Liver (tissue), 9 donors: ENCODE data around the gene NPPC. TPM values are rescaled to one million over a fixed set of nuclear protein-coding genes. Genes with fewer than 3 reads are reported as not detected.

Experiments used
- DNase-seq: peaks from one replicate; pipeline ENCODE4 v3.0.0-alpha.2; 2017; ENCODE audit warnings: low spot score
- H3K27ac ChIP-seq, 2 donors: one replicate each; pipeline ENCODE4 v1.7.0; 2013; ENCODE audit warnings: inconsistent platforms in 2 of 2, low read length in 2 of 2, control low read depth in 1 of 2, low read depth in 1 of 2, mild to moderate bottlenecking in 1 of 2
- H3K27me3 ChIP-seq, 4 donors: one replicate each; pipeline versions ENCODE4 v1.6.1 to v1.7.0; 2013; ENCODE audit warnings: low read length in 3 of 4, inconsistent platforms in 1 of 4, mild to moderate bottlenecking in 1 of 4, moderate library complexity in 1 of 4; ENCODE audit not compliant: control insufficient read depth in 4 of 4, insufficient read depth in 4 of 4
- H3K36me3 ChIP-seq, 4 donors: one replicate each; pipeline versions ENCODE4 v1.6.1 to v1.7.0; 2013; ENCODE audit warnings: low read length in 3 of 4, mild to moderate bottlenecking in 3 of 4, low read depth in 1 of 4, moderate library complexity in 1 of 4; ENCODE audit not compliant: control insufficient read depth in 4 of 4, insufficient read depth in 3 of 4
- H3K4me1 ChIP-seq, 4 donors: one replicate each; pipeline versions ENCODE4 v1.6.1 to v1.7.0; 2013; ENCODE audit warnings: low read length in 3 of 4, mild to moderate bottlenecking in 3 of 4, moderate library complexity in 1 of 4; ENCODE audit not compliant: control insufficient read depth in 4 of 4, insufficient read depth in 4 of 4
- H3K4me3 ChIP-seq, 3 donors: one replicate each; pipeline versions ENCODE4 v1.6.1 to v1.7.0; 2013; ENCODE audit warnings: low read length in 3 of 3, control low read depth in 1 of 3, low read depth in 1 of 3, mild to moderate bottlenecking in 1 of 3
- H3K9ac ChIP-seq, 2 donors: one replicate each; pipeline ENCODE4 v1.7.0; 2013; ENCODE audit warnings: low read length in 2 of 2, mild to moderate bottlenecking in 2 of 2, moderate library complexity in 2 of 2, control low read depth in 1 of 2, low read depth in 1 of 2
- H3K9me3 ChIP-seq, 4 donors: one replicate each; pipeline versions ENCODE4 v1.6.1 to v1.7.0; 2013; ENCODE audit warnings: low read length in 3 of 4; ENCODE audit not compliant: control insufficient read depth in 4 of 4
- ATF3 ChIP-seq: IDR thresholded peaks from 2 replicates; pipeline ENCODE4 v1.6.1; 2016; ENCODE audit warnings: antibody characterized with exemption
- CTCF ChIP-seq: fragments of 150-350 bp; IDR thresholded peaks from 2 replicates; pipeline ENCODE4 v1.5.1; 2017; ENCODE audit warnings: improper control_type of control experiment, low read depth, low read length; ENCODE audit not compliant: missing input control
- EGR1 ChIP-seq, 2 donors: IDR thresholded peaks; 2 replicates each; pipeline ENCODE4 v1.6.1; 2016 to 2018; ENCODE audit warnings: antibody characterized with exemption in 2 of 2, low read depth in 2 of 2
- FOXA1 ChIP-seq: IDR thresholded peaks from 2 replicates; pipeline ENCODE4 v1.6.1; 2016; ENCODE audit warnings: antibody characterized with exemption
- FOXA2 ChIP-seq: IDR thresholded peaks from 2 replicates; pipeline ENCODE4 v1.6.1; 2016; ENCODE audit warnings: antibody characterized with exemption
- GABPA ChIP-seq, 2 donors: IDR thresholded peaks in 1 of 2; conservative IDR thresholded peaks in 1 of 2; 2 replicates each; pipeline ENCODE4 v1.6.1; 2016; ENCODE audit warnings: antibody characterized with exemption in 2 of 2, mild to moderate bottlenecking in 1 of 2, moderate library complexity in 1 of 2
- HNF4A ChIP-seq, 2 donors: conservative IDR thresholded peaks; 2 replicates each; pipeline ENCODE4 v1.6.1; 2016; ENCODE audit warnings: antibody characterized with exemption in 2 of 2, mild to moderate bottlenecking in 2 of 2
- HNF4G ChIP-seq: IDR thresholded peaks from 2 replicates; pipeline ENCODE4 v1.6.1; 2016; ENCODE audit warnings: antibody characterized with exemption
- JUND ChIP-seq, 2 donors: IDR thresholded peaks; 2 replicates each; pipeline ENCODE4 v1.6.1; 2016; ENCODE audit warnings: antibody characterized with exemption in 2 of 2
- MAX ChIP-seq: IDR thresholded peaks from 2 replicates; pipeline ENCODE4 v1.6.1; 2016; ENCODE audit warnings: antibody characterized with exemption
- NR2F2 ChIP-seq: IDR thresholded peaks from 2 replicates; pipeline ENCODE4 v1.6.1; 2016; ENCODE audit warnings: antibody characterized with exemption
- RAD21 ChIP-seq, 2 donors: IDR thresholded peaks; 2 replicates each; pipeline ENCODE4 v1.6.1; 2016; ENCODE audit warnings: antibody characterized with exemption in 2 of 2, mild to moderate bottlenecking in 2 of 2
- REST ChIP-seq: IDR thresholded peaks from 2 replicates; pipeline ENCODE4 v1.6.1; 2016; ENCODE audit warnings: antibody characterized with exemption, mild to moderate bottlenecking
- RXRA ChIP-seq, 2 donors: IDR thresholded peaks; 2 replicates each; pipeline ENCODE4 v1.6.1; 2017 to 2018; ENCODE audit warnings: antibody characterized with exemption in 2 of 2, mild to moderate bottlenecking in 1 of 2
- SP1 ChIP-seq: IDR thresholded peaks from 2 replicates; pipeline ENCODE4 v1.6.1; 2018; ENCODE audit warnings: antibody characterized with exemption, mild to moderate bottlenecking
- TAF1 ChIP-seq: conservative IDR thresholded peaks from 2 replicates; pipeline ENCODE4 v1.6.1; 2016; ENCODE audit warnings: antibody characterized with exemption, mild to moderate bottlenecking
- YY1 ChIP-seq: IDR thresholded peaks from 2 replicates; pipeline ENCODE4 v1.6.1; 2016; ENCODE audit warnings: antibody characterized with exemption, mild to moderate bottlenecking
- ZBTB33 ChIP-seq: IDR thresholded peaks from 2 replicates; pipeline ENCODE4 v1.6.1; 2016; ENCODE audit warnings: antibody characterized with exemption
- WGBS: extraction: QIAGEN DNeasy Blood & Tissue Kit; methylation state at CpG from one replicate; pipeline ENCODE4 v1.1.7; 2013; 5-methylcytosine and 5-hydroxymethylcytosine counted together
- polyA plus RNA-seq, 2 donors: library from polyadenylated mRNA; stranded (reverse) in 1 of 2; unstranded in 1 of 2; fragments of 200-250 nt in 1 of 2; fragments of >200 nt in 1 of 2; fragmentation: Nextera tagmentation in 1 of 2; extraction: Ambion mirVana in 1 of 2; gene quantifications; one replicate each; pipeline versions ENCODE4 v1.2.1 to v1.2.3, GENCODE V29; 2013 to 2015
- total RNA-seq, 2 donors: library from RNA; depleted of rRNA; stranded (reverse); fragments of >200 nt; gene quantifications; one replicate each; pipeline ENCODE4 v1.2.3, GENCODE V29; 2014
- donor health status: healthy.
- donor health status: healthy.
- donor health status: healthy.
- donor health status: healthy.
- donor health status: healthy.

Gene NPPC
- total and polyA plus RNA-seq, 4 donors, result 0.47 TPM; not detected in 3

- no peak for TF ChIP-seq HNF4A (conservative IDR thresholded peaks at IDR 0.05)
These were observed 20.1 kb upstream of the NPPC start (continued) for GRCh38 chr2:231946241-231946814.

GRCh38 chr2:231942180-231942579 lies 16.0 kb upstream of the NPPC start:
- 44% methylated on average over 6 of the region's 6 CpGs for WGBS

More at GRCh38 chr2:231942180-231942579, 16.0 kb upstream of the NPPC start:
- Histone ChIP-seq H3K27ac (no peak overlapping the region), H3K4me3 (no peak overlapping the region), H3K4me1 (peaks cover 0 to 7% (median 1%) of the 10 kb centered on the region in 4 donors), H3K9me3 (no peaks in the 10 kb centered on the region), H3K9ac (no peak overlapping the region), H3K27me3 (no peaks in the 10 kb centered on the region), H3K36me3 (no peaks in the 10 kb centered on the region)
- DNase-seq, result no peak
- TF ChIP-seq NR2F2, result no peak
- TF ChIP-seq ZBTB33, result peak; percentile 15
- no peak for TF ChIP-seq RAD21 (IDR thresholded peaks at IDR 0.05)
- peak; percentile 19 to 57 for TF ChIP-seq HNF4A (conservative IDR thresholded peaks at IDR 0.05)
- TF ChIP-seq MAX, result peak; percentile 28
- TF ChIP-seq ATF3, result no peak
- no peak for TF ChIP-seq HNF4G
- peak; percentile 21 for TF ChIP-seq REST
- peak; percentile 14 for TF ChIP-seq SP1
- peak in 1 of 2 donors; percentile 28 for TF ChIP-seq GABPA (IDR thresholded peaks at IDR 0.05 in 1 of 2, conservative IDR thresholded peaks at IDR 0.05 in 1 of 2)
- TF ChIP-seq CTCF, result no peak
- no peak for TF ChIP-seq TAF1
- peak in 1 of 2 donors; percentile 81 for TF ChIP-seq RXRA (IDR thresholded peaks at IDR 0.05)
- TF ChIP-seq YY1, result peak; percentile 20
- TF ChIP-seq JUND (IDR thresholded peaks at IDR 0.05), result peak in 1 of 2 donors; percentile 38
- TF ChIP-seq EGR1 (IDR thresholded peaks at IDR 0.05; ENCODE audit: low read depth in 2 of 2), result no peak
- TF ChIP-seq FOXA1, result no peak
- TF ChIP-seq FOXA2, result peak; percentile 48
